K562 (cell line): Measurements from ENCODE around the gene ABR. TPM values are rescaled to one million over a fixed set of nuclear protein-coding genes. Genes with fewer than 3 reads are reported as not detected.

Experiments
- ATAC-seq: fragments of 200-7000 bp; cut with Tn5 transposase; 3 replicates; pipeline ENCODE4 v1.9.1; 2020; ENCODE audit warnings: moderate library complexity
- BruUV-seq: library from RNA; stranded (reverse); fragments of 400-500 nt; replicated peaks from 2 replicates; lab custom pipeline; 2021; lab: Mats Ljungman, UMichigan
- CTCF ChIA-PET: fragments of 300-600 bp; formaldehyde crosslinking; extraction: SDS; loops from one replicate; lab custom pipeline; 2021; ENCODE audit warnings: low intra/inter-chr PET ratio; lab: Yijun Ruan, JAX
- POLR2A ChIA-PET: fragments of 300-600, 350-650 bp; sonication (Branson Sonifier 250); formaldehyde crosslinking; extraction: SDS; loops from one replicate; lab custom pipeline; 2021; ENCODE audit warnings: antibody characterized with exemption, inconsistent platforms; lab: Yijun Ruan, JAX
- DNase-seq, 4 experiments: peaks; one replicate each; pipeline versions ENCODE4 v3.0.0 to v3.0.0-alpha.2; 2011 to 2018; ENCODE audit warnings: low spot score in 3 of 4, mixed read lengths in 3 of 4; ENCODE audit errors: extremely low read depth in 1 of 4
- FAIRE-seq: peaks from 2 replicates; lab custom pipeline; 2011; peaks lifted over from hg19 to GRCh38; lab: Jason Lieb, UNC
- H2AFZ ChIP-seq: 2 replicates; pipeline ENCODE4 v1.6.0; 2011; ENCODE audit warnings: low read depth, low read length, control low read depth, inconsistent platforms
- H3K27ac ChIP-seq: fragments of 200-600 bp; 3 replicates; pipeline ENCODE4 v1.8.0; 2011; ENCODE audit warnings: low read depth, mild to moderate bottlenecking, control low read depth, inconsistent platforms, low read length, moderate library complexity, mixed read lengths; ENCODE audit errors: extremely low read depth
- H3K27me3 ChIP-seq, 2 experiments: fragments of 300-600 bp in 1 of 2; 2 replicates in 1 of 2; 3 replicates in 1 of 2; pipeline versions ENCODE4 v1.6.0 to v1.8.0; 2011; ENCODE audit warnings: inconsistent platforms in 2 of 2, low read length in 2 of 2, mild to moderate bottlenecking in 1 of 2, mixed read lengths in 1 of 2, moderate library complexity in 1 of 2; ENCODE audit not compliant: control insufficient read depth in 2 of 2, insufficient read depth in 2 of 2
- H3K36me3 ChIP-seq: fragments of 300-600 bp; 3 replicates; pipeline ENCODE4 v1.8.0; 2011; ENCODE audit warnings: mild to moderate bottlenecking, low read length, inconsistent platforms; ENCODE audit not compliant: control insufficient read depth, insufficient read depth
- H3K4me1 ChIP-seq, 2 experiments: fragments of 200-600 bp in 1 of 2; replicated peaks in 1 of 2; 2 replicates in 1 of 2; 3 replicates in 1 of 2; pipeline versions ENCODE4 v1.5.1 to v1.8.0; 2011; ENCODE audit warnings: inconsistent platforms in 2 of 2, low read length in 2 of 2, mild to moderate bottlenecking in 1 of 2, mixed read lengths in 1 of 2, moderate library complexity in 1 of 2; ENCODE audit not compliant: control insufficient read depth in 2 of 2, insufficient read depth in 2 of 2
- H3K4me2 ChIP-seq: 2 replicates; pipeline ENCODE4 v1.6.1; 2011; ENCODE audit warnings: low read length, control low read depth, inconsistent platforms, mixed read lengths; ENCODE audit not compliant: insufficient read depth
- H3K4me3 ChIP-seq: fragments of 200-600 bp; sonication (generic), shearing (Covaris generic); 2 replicates; pipeline ENCODE4 v1.5.1; 2016; ENCODE audit warnings: control low read depth, inconsistent platforms
- H3K79me2 ChIP-seq: fragments of 200-600 bp; 3 replicates; pipeline ENCODE4 v1.8.0; 2011; ENCODE audit warnings: low read length, inconsistent platforms; ENCODE audit not compliant: control insufficient read depth, insufficient read depth
- H3K9ac ChIP-seq, 2 experiments: 2 replicates each; pipeline versions ENCODE4 v1.6.0 to v1.6.1; 2011; ENCODE audit warnings: low read depth in 2 of 2, low read length in 2 of 2, control low read depth in 1 of 2, inconsistent platforms in 1 of 2, mild to moderate bottlenecking in 1 of 2, mixed read lengths in 1 of 2; ENCODE audit not compliant: insufficient read depth in 1 of 2
- H3K9me1 ChIP-seq: one replicate; pipeline ENCODE4 v1.6.0; 2011; ENCODE audit warnings: inconsistent platforms, mild to moderate bottlenecking, low read length, moderate library complexity; ENCODE audit not compliant: control insufficient read depth, insufficient read depth
- H3K9me3 ChIP-seq: replicated peaks from 2 replicates; pipeline ENCODE4 v1.5.1; 2011; ENCODE audit warnings: low read depth, low read length, inconsistent platforms; ENCODE audit not compliant: control insufficient read depth, insufficient read depth
- H4K20me1 ChIP-seq: replicated peaks from 2 replicates; pipeline ENCODE4 v1.6.1; 2011; ENCODE audit warnings: low read length, inconsistent platforms, mixed read lengths; ENCODE audit not compliant: control insufficient read depth, insufficient read depth
- ATF4 ChIP-seq: fragments of 450-650 bp; formaldehyde crosslinking; IDR thresholded peaks from 2 replicates; pipeline ENCODE4 v1.4.0; 2022; ENCODE audit warnings: mild to moderate bottlenecking, moderate library complexity
- CBFA2T3 ChIP-seq: fragments of 450-650 bp; IDR thresholded peaks from 2 replicates; pipeline ENCODE4 v1.6.1; 2017
- CEBPZ ChIP-seq: fragments of 150-350 bp; IDR thresholded peaks from 2 replicates; pipeline ENCODE4 v1.6.1; 2014; ENCODE audit warnings: low read depth, mild to moderate bottlenecking, low read length, borderline replicate concordance
- CHD4 ChIP-seq: fragments of 200-600 bp; sonication (generic); IDR thresholded peaks from 3 replicates; pipeline ENCODE4 v1.6.1; 2012; ENCODE audit warnings: low read depth, mild to moderate bottlenecking, mixed read lengths, low read length, inconsistent platforms; ENCODE audit not compliant: insufficient read depth, insufficient replicate concordance, poor library complexity, severe bottlenecking
- GATA2 ChIP-seq: sonication (generic); formaldehyde crosslinking; IDR thresholded peaks from 2 replicates; pipeline ENCODE4 v1.4.0; 2020; ENCODE audit warnings: mild to moderate bottlenecking, missing genetic modification reagents
- GTF2E2 ChIP-seq: fragments of 200-800 bp; sonication (Bioruptor generic); IDR thresholded peaks from 2 replicates; pipeline ENCODE4 v1.6.1; 2016; ENCODE audit warnings: missing genetic modification characterization, missing compliant biosample characterization
- KDM5B ChIP-seq: fragments of 200-600 bp; sonication (generic); IDR thresholded peaks from 2 replicates; pipeline ENCODE4 v1.6.1; 2012; ENCODE audit warnings: low read depth, mild to moderate bottlenecking, moderate library complexity, low read length, control low read depth, inconsistent platforms; ENCODE audit not compliant: insufficient replicate concordance
- MAFG ChIP-seq: fragments of 450-650 bp; conservative IDR thresholded peaks from 2 replicates; pipeline ENCODE4 v1.6.1; 2016; ENCODE audit warnings: missing genetic modification characterization, missing compliant biosample characterization
- SAFB2 ChIP-seq: fragments of 200-400 bp; formaldehyde crosslinking; IDR thresholded peaks from 2 replicates; pipeline ENCODE4 v1.6.1; 2018; ENCODE audit warnings: borderline replicate concordance, low read length, low read depth, moderate library complexity; ENCODE audit not compliant: severe bottlenecking
- TFAM ChIP-seq: fragments of 250-450 bp; sonication (Bioruptor Pico); conservative IDR thresholded peaks from 2 replicates; pipeline ENCODE4 v1.5.0; 2021; ENCODE audit warnings: mild to moderate bottlenecking, moderate library complexity
- ZNF134 ChIP-seq: fragments of 250-450 bp; sonication (Bioruptor Pico); conservative IDR thresholded peaks from 2 replicates; pipeline ENCODE4 v1.4.0; 2020
- ZNF277 ChIP-seq: fragments of 250-450 bp; sonication (Bioruptor Pico); IDR thresholded peaks from 2 replicates; pipeline ENCODE4 v1.8.0; 2022; ENCODE audit warnings: inconsistent platforms, mild to moderate bottlenecking, moderate library complexity, borderline replicate concordance
- ZNF395 ChIP-seq: fragments of 200-800 bp; sonication (Bioruptor generic); IDR thresholded peaks from 2 replicates; pipeline ENCODE4 v1.6.1; 2017; ENCODE audit warnings: missing genetic modification characterization, missing compliant biosample characterization
- ZNF699 ChIP-seq: fragments of 250-450 bp; sonication (Bioruptor Pico); IDR thresholded peaks from 2 replicates; pipeline ENCODE4 v1.8.0; 2021; ENCODE audit warnings: mild to moderate bottlenecking, moderate library complexity; ENCODE audit not compliant: insufficient replicate concordance
- WGBS: fragments of 100-300 bp; shearing (Covaris generic); methylation state at CpG from one replicate; pipeline ENCODE4 v1.1.6; 2016; ENCODE audit warnings: low coverage, mixed read lengths; ENCODE audit not compliant: insufficient coverage; ENCODE audit errors: missing lambda C conversion rate; 5-methylcytosine and 5-hydroxymethylcytosine counted together
- in situ Hi-C: fragments of 300-500 bp; cut with MboI; formaldehyde crosslinking; loops from 4 replicates; pipeline ENCODE4 v1.15.0; 2018; ENCODE audit warnings: inconsistent platforms, mixed read lengths
- intact Hi-C: fragments of 100-400 bp; cut with micrococcal nuclease; formaldehyde crosslinking; loops from 2 replicates; pipeline ENCODE4 v1.14.2; 2022
- polyA plus RNA-seq, 8 experiments: library from polyadenylated mRNA; depleted of rRNA in 4 of 8; stranded (reverse) in 5 of 8; unstranded in 3 of 8; fragments of >200 nt; fragmentation: Nextera tagmentation in 2 of 8; fragmentation: Illumina TruSeq in 1 of 8; extraction: Ambion mirVana in 2 of 8; extraction: Trizol in 1 of 8; gene quantifications; 2 replicates each; pipeline versions ENCODE4 v1.2.1 to v1.2.3, GENCODE V29; 2011 to 2014; ENCODE audit warnings: inconsistent platforms in 1 of 8, missing spikeins in 1 of 8
- total RNA-seq, 7 experiments: library from RNA; depleted of rRNA in 6 of 7; stranded (reverse); fragments of >200 nt in 6 of 7; fragmentation: Illumina TruSeq in 2 of 7; extraction: Trizol in 2 of 7; gene quantifications; 2 replicates each; pipeline versions ENCODE4 v1.2.1 to v1.2.3, GENCODE V29; 2011 to 2021; ENCODE audit warnings: low replicate concordance in 1 of 7

The ABR gene
- total and polyA plus RNA-seq, 9 of the 15 experiments (the other 6 are each of a cell fraction or from before 2014, with no cell fraction given), result 0.07 to 1.6 (median 0.37) TPM; not detected in 1

- in situ Hi-C loops (no loop called here), intact Hi-C loops (no loop called here)
- DNase-seq (no peak), FAIRE-seq (no peak), ATAC-seq (no peak)
- Histone ChIP-seq H3K9me3 (no peaks in the 10 kb centered on the region), H3K4me3 (no peak overlapping the region), H3K4me2 (no peak overlapping the region), H3K79me2 (no peaks in the 10 kb centered on the region), H3K27me3 (peaks cover 13 to 38% of the 10 kb centered on the region in 2 experiments; a peak in 4 of 5 replicates), H3K9ac (no peak overlapping the region), H2AFZ (no peak overlapping the region), H3K36me3 (no peaks in the 10 kb centered on the region), H3K27ac (no peak overlapping the region), H4K20me1 (0 out of 2 replicates have a peak, but pooled peaks cover 5% of the 10 kb centered on the region), H3K4me1 (no peaks in the 10 kb centered on the region; a peak in 1 of 5 replicates), H3K9me1 (no peaks in the 10 kb centered on the region)
- POLR2A ChIA-PET, result interaction anchor here (1.1 kb wide), 1 partner anchor 12 kb away, joined by 3 read pairs; no protein-coding TSS in a partner anchor
- no TSS peak for BruUV-seq
- 1% methylated on average over 9 of the region's 12 CpGs for WGBS
- CTCF ChIA-PET, result no interaction called here
- TF ChIP-seq GATA2 (CRISPR knock-in tag) (no peak), TFAM (no peak), GTF2E2 (tag) (no peak), ZNF277 (CRISPR knock-in tag) (no peak), ZNF395 (CRISPR knock-in tag) (no peak), ZNF699 (no peak), CBFA2T3 (no peak), MAFG (tag) (no peak), SAFB2 (no peak), KDM5B (no peak), ATF4 (CRISPR knock-in tag) (no peak), ZNF134 (no peak), CHD4 (no peak), CEBPZ (no peak)
Measured at GRCh38 chr17:965311-965989, 214.3 kb downstream of the ABR start.
